Esophagus muscularis mucosa (tissue), 4 donors: Measurements from ENCODE around the gene NR3C2. TPM values are rescaled to one million over a fixed set of nuclear protein-coding genes. Genes with fewer than 3 reads are reported as not detected.

Experiments used
- DNase-seq: peaks from one replicate; pipeline ENCODE4 v3.0.0-alpha.2; 2017; ENCODE audit errors: extremely low spot score
- H3K27ac ChIP-seq, 4 donors: fragments of 200-600 bp; sonication (generic); replicated peaks in 1 of 4; 1 replicate in 3 of 4; 2 replicates in 1 of 4; pipeline ENCODE4 v1.5.1; 2016 to 2019; ENCODE audit warnings: mild to moderate bottlenecking in 1 of 4
- H3K27me3 ChIP-seq, 4 donors: fragments of 200-600 bp; sonication (generic); one replicate each; pipeline versions ENCODE4 v1.5.1 to v1.6.0; 2016 to 2019
- H3K36me3 ChIP-seq, 4 donors: fragments of 200-600 bp; sonication (generic); one replicate each; pipeline ENCODE4 v1.5.1; 2016 to 2019
- H3K4me1 ChIP-seq, 4 donors: fragments of 200-600 bp; sonication (generic); one replicate each; pipeline ENCODE4 v1.5.1; 2016 to 2019
- H3K4me3 ChIP-seq, 4 donors: fragments of 200-600 bp; sonication (generic); 1 replicate in 2 of 4; 2 replicates in 2 of 4; pipeline ENCODE4 v1.5.1; 2016 to 2019; ENCODE audit warnings: mild to moderate bottlenecking in 4 of 4, moderate library complexity in 1 of 4
- H3K9me3 ChIP-seq, 4 donors: fragments of 200-600 bp; sonication (generic); 1 replicate in 3 of 4; 2 replicates in 1 of 4; pipeline ENCODE4 v1.5.1; 2016 to 2019
- EP300 ChIP-seq: sonication (generic); formaldehyde crosslinking; IDR thresholded peaks from one replicate; pipeline ENCODE4 v1.6.1; 2017; ENCODE audit warnings: antibody characterized with exemption
- POLR2A ChIP-seq: fragments of 450-650 bp; IDR thresholded peaks from one replicate; pipeline ENCODE4 v1.6.1; 2017; ENCODE audit warnings: antibody characterized with exemption, moderate library complexity, mild to moderate bottlenecking, low read depth
- POLR2AphosphoS5 ChIP-seq, 2 donors: sonication (generic); formaldehyde crosslinking; IDR thresholded peaks; one replicate each; pipeline ENCODE4 v1.6.1; 2017; ENCODE audit warnings: antibody characterized with exemption in 2 of 2
- WGBS: methylation state at CpG from one replicate; pipeline ENCODE4 v1.1.5; 2018; 5-methylcytosine and 5-hydroxymethylcytosine counted together
- intact Hi-C: fragments of 100-400 bp; cut with DNase I; formaldehyde crosslinking; loops from one replicate; pipeline ENCODE4 v1.15.1; 2023
- total RNA-seq, 4 donors: library from RNA; depleted of rRNA; stranded (reverse); fragments of >200 nt; gene quantifications; one replicate each; pipeline versions ENCODE4 v1.1.0 to v1.2.1, GENCODE V29; 2016
- TF ChIP-seq, protein P1 (sequence below), 3 experiments: fragments of 200-600 bp in 2 of 3; fragments of 450-650 bp in 1 of 3; sonication (generic) in 2 of 3; IDR thresholded peaks; one replicate each; pipeline ENCODE4 v1.5.1; 2017 to 2019; ENCODE audit warnings: antibody characterized with exemption in 3 of 3, mild to moderate bottlenecking in 2 of 3, moderate library complexity in 1 of 3

NR3C2 gene
- total RNA-seq, 4 donors from 2014 or later = 10.0 to 14.6 (median 12.1) TPM

DNA sequence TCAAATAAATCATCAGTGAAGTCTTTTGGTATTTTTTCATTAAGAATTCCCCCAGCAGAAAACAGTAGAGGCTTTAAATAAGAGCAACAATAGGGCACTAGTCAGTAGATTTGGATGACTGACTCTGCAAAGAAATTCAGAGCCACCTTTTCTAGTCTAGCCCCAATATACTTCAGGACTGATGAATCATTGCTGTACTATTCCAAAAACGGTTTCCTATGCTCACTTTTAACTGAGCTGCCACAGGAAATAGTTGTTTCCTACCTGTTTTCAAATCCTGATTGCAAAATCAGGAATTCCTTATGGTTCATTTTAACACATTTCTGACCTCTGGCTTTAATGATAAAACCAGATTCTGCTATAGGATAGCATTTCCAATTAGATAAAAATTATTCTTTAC lies 171.6 kb downstream of the NR3C2 start:
- H3K36me3 ChIP-seq = no peaks in the 10 kb centered on the region
- intact Hi-C loops = no loop called here
- H3K9me3 ChIP-seq = no peaks in the 10 kb centered on the region
- no peak overlapping the region for H3K4me3 ChIP-seq
- no peaks in the 10 kb centered on the region for H3K27me3 ChIP-seq
- TF ChIP-seq POLR2A (no peak), EP300 (no peak), POLR2AphosphoS5 (IDR thresholded peaks at IDR 0.05) (no peak)
- TF ChIP-seq, protein P1, sequence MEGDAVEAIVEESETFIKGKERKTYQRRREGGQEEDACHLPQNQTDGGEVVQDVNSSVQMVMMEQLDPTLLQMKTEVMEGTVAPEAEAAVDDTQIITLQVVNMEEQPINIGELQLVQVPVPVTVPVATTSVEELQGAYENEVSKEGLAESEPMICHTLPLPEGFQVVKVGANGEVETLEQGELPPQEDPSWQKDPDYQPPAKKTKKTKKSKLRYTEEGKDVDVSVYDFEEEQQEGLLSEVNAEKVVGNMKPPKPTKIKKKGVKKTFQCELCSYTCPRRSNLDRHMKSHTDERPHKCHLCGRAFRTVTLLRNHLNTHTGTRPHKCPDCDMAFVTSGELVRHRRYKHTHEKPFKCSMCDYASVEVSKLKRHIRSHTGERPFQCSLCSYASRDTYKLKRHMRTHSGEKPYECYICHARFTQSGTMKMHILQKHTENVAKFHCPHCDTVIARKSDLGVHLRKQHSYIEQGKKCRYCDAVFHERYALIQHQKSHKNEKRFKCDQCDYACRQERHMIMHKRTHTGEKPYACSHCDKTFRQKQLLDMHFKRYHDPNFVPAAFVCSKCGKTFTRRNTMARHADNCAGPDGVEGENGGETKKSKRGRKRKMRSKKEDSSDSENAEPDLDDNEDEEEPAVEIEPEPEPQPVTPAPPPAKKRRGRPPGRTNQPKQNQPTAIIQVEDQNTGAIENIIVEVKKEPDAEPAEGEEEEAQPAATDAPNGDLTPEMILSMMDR (IDR thresholded peaks at IDR 0.05) = no peak
- no peak for DNase-seq
- peaks cover 9 to 37% (median 20%) of the 10 kb centered on the region in 4 donors for H3K4me1 ChIP-seq
- WGBS = 5% methylated on average over 1 of the region's 1 CpG
- peak overlapping the region in 1 of 4 donors; percentile 10 for H3K27ac ChIP-seq

- Histone ChIP-seq H3K4me1 (peaks cover 6 to 26% (median 13%) of the 10 kb centered on the region in 4 donors), H3K9me3 (no peaks in the 10 kb centered on the region), H3K4me3 (no peak overlapping the region), H3K27ac (no peak overlapping the region), H3K36me3 (no peaks in the 10 kb centered on the region), H3K27me3 (no peaks in the 10 kb centered on the region)
- TF ChIP-seq POLR2A = no peak
- TF ChIP-seq, protein P1 (IDR thresholded peaks at IDR 0.05) = no peak
- no peak for TF ChIP-seq POLR2AphosphoS5 (IDR thresholded peaks at IDR 0.05)
- no peak for TF ChIP-seq EP300
- WGBS = 86% methylated on average over 3 of the region's 3 CpGs
- intact Hi-C loops = no loop called here
- DNase-seq = no peak
Measured at GRCh38 chr4:148268835-148269234, 173.4 kb downstream of the NR3C2 start.

- WGBS = 48% methylated on average over 2 of the region's 2 CpGs
- no peak overlapping the region for H3K27ac ChIP-seq
- intact Hi-C loops = no loop called here
- H3K4me3 ChIP-seq = no peak overlapping the region
- DNase-seq = no peak
- no peaks in the 10 kb centered on the region for H3K9me3 ChIP-seq
- peaks cover 0 to 22% (median 10%) of the 10 kb centered on the region in 4 donors for H3K4me1 ChIP-seq
- H3K36me3 ChIP-seq = no peaks in the 10 kb centered on the region
- no peaks in the 10 kb centered on the region for H3K27me3 ChIP-seq
- TF ChIP-seq POLR2AphosphoS5 (IDR thresholded peaks at IDR 0.05) (no peak), EP300 (no peak), POLR2A (no peak)
- TF ChIP-seq, protein P1 (IDR thresholded peaks at IDR 0.05) = no peak
Measured at GRCh38 chr4:148266921-148267320, 175.3 kb downstream of the NR3C2 start.

- peaks cover 0 to 20% (median 11%) of the 10 kb centered on the region in 4 donors for H3K4me1 ChIP-seq
- TF ChIP-seq EP300 (no peak), POLR2A (no peak), POLR2AphosphoS5 (IDR thresholded peaks at IDR 0.05) (no peak)
- TF ChIP-seq, protein P1 (IDR thresholded peaks at IDR 0.05) = no peak
- WGBS = 99% methylated on average over 7 of the region's 7 CpGs
- H3K27ac ChIP-seq = no peak overlapping the region
- no peak for DNase-seq
- intact Hi-C loops = no loop called here
- no peaks in the 10 kb centered on the region for H3K27me3 ChIP-seq
- no peaks in the 10 kb centered on the region for H3K9me3 ChIP-seq
- H3K36me3 ChIP-seq = no peaks in the 10 kb centered on the region
- no peak overlapping the region for H3K4me3 ChIP-seq
Measured at GRCh38 chr4:148266240-148266639, 176.0 kb downstream of the NR3C2 start.

- H3K4me3 ChIP-seq = no peak overlapping the region
- H3K9me3 ChIP-seq = no peaks in the 10 kb centered on the region
- peaks cover 0 to 14% (median 6%) of the 10 kb centered on the region in 4 donors for H3K4me1 ChIP-seq
- 95% methylated on average over 5 of the region's 5 CpGs for WGBS
- no peak for DNase-seq
- H3K27ac ChIP-seq = no peak overlapping the region
- intact Hi-C loops = no loop called here
- H3K36me3 ChIP-seq = no peaks in the 10 kb centered on the region
- TF ChIP-seq EP300 = no peak
- TF ChIP-seq, protein P1 (IDR thresholded peaks at IDR 0.05) = no peak
- TF ChIP-seq POLR2A = no peak
- no peak for TF ChIP-seq POLR2AphosphoS5 (IDR thresholded peaks at IDR 0.05)
- H3K27me3 ChIP-seq = no peaks in the 10 kb centered on the region
Measured at GRCh38 chr4:148265627-148266026, 176.6 kb downstream of the NR3C2 start.
